Measurements from ENCODE around the gene VPS54.
"Not testable (repeated sequence)": the region's sequence is repeated elsewhere in the genome, so short reads cannot be mapped to it uniquely, and the experiment has no call there.

VPS54 gene

DNA sequence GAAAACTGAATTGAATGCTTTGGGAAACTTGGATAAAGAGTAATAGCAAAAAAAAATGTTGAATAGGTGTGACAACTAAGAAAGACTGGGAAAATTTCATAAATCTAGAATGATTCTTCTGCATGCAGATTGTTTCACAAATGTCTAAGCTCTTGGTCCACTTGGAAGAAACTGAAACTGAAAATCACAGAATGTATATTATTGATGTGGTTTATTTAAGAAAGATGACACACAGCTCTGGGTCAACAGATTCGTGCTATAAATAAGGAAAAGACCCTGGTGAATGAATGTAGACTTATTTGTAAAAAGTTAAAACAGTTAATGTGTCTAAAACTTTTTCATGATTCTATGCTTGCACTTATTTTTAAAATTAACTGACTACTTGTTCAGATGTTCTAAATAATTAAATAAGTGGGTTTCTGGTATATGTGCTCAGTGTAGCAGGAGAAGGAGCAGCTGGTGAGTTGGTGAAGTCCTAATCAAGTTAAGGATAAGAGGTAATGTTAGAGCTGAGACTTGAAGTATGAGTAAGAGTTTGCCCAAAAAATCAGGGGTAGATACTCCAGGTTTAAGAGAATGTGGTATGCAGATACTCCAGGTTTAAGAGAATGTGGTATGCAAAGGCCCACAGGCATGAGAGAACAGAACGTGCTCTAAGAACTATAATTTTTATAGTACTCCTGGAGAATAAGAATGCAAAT lies 153.1 kb downstream of the VPS54 start:
- no peak for DNase-seq

DNA sequence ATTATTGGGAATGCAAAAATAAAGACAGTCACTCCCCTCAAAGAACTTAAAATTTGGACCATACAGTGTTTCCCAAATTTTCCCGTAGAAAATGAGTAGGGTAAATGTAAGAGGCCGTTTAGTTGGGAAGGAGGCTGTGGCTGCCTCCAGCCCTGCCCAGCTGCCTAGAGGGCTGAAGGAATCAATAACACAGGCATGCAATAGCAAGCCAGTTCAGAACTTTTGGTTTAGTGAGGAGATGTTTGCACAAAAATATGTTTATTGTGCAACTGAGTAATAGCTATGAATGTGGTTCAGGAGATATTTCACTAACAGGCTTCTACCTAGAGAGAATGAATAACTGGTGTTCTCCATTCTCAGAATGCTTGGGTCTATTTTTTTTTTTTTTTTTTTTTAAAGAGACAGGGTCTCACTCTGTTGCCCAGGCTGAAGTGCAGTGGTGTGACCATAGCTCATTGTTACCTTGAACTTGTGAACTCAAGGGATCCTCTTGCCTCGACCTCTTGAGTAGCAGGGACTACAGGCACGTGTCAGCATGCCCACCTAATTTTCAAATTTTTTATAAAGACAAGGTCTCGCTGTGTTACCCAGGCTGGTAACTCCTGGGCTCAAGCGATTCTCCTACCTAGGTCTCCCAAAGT lies 153.9 kb downstream of the VPS54 start:
- DNase-seq: peak; percentile 51

DNA sequence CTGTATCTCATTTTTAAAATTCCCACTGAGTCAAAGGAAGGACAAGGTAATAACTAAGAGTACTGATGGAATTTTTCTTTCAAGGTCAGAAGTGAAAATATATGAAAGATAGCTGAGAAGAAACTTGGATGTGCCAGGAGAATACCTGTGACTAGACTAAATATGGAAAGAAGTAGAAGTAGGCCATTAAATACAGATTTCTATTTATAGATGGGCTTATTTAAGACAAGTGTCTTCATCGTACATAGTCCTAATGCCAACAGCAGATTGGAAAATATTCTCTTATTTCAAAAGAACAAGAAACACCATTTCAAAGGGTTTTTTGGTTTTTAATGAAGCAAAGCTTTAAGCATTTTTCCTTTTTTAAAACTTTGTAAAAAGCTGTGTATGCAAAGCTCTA lies 155.5 kb downstream of the VPS54 start:
- no peak for DNase-seq

- DNase-seq: no peak
Observed at GRCh38 chr2:63862806-63863205, 156.4 kb downstream of the VPS54 start.

DNA sequence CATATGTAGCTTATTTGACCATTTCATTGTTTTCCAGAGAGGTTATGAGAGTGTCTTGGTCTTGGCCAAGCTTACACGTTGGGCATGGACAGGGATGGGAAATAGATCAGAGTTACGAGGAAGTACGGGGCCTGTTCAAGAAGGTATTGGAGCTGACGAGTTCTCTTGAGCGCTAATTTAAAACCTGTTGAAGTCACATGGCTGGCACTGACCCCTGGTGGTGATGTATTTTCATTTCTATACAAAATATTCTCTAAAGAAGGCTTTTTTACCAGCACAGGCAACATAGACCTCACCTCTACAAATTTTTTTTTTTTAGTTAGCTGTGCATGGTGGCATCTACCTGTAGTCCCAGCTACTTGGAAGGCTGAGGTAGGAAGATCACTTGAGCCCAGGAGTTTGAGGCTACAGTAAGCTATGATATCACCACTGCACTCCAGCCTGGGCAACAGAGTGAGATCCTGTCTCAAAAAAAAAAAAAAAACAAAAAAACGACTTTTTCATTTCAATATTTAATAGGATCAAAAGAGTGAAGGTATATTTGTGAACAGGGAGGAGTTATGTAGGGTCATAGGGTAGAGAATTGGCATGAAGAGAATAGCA lies 157.9 kb downstream of the VPS54 start:
- DNase-seq: peak; percentile 68

DNA sequence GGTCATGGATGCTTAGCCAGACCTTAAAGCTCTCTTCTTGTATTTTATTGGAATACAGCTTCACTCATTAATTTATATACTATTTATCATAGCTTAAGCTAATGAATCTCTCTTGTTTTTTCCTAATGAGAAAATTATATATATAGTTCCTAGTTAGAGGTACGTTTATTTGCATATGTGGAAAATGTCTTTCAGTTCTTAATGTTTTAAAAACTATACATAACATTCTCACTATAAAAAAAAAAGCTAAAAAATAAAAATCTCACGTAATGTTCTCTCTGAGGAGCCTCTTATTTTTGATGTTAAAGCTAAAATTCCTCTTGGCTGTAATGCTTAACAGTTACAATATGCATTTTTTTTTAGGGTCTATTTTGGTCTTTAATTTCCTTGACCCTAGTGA lies 160.9 kb downstream of the VPS54 start:
- DNase-seq: no peak

- DNase-seq: no peak
Observed at GRCh38 chr2:63856303-63856603, 163.0 kb downstream of the VPS54 start.

GRCh38 chr2:63855418-63856302 lies 163.6 kb downstream of the VPS54 start:
- no peak for DNase-seq

- no peak for DNase-seq
Observed at GRCh38 chr2:63853527-63854310, 165.5 kb downstream of the VPS54 start.

DNA sequence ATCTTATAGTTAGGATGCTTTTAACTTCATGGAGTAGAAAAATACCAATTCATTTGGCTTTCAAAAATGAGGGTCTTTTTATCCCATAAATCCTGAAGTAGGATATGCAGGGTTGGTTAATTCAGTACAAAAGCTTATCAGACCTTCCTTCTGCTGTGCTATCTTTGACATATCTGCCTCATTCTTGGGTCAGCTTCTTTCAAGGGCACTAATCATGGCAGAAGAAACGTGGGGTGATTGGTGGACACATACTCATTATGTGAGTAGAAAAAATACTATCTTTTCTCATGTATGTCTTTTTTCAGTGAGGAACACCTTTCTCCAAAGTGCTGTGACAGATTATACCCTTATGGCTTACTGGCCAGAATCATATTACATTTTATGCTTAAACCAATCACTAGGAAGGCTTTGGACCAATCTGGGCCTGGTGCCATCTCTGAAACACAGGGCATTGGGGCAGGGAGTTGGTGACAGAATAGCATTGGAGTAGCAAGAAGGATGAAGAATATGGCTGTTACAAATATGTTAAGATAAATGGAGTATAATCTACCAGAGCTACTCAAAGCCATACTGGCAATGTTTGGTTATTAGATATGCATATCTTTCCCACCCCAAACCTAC lies 167.4 kb downstream of the VPS54 start:
- no peak for DNase-seq

GRCh38 chr2:63850649-63851048 lies 168.6 kb downstream of the VPS54 start:
- no peak for DNase-seq

DNA sequence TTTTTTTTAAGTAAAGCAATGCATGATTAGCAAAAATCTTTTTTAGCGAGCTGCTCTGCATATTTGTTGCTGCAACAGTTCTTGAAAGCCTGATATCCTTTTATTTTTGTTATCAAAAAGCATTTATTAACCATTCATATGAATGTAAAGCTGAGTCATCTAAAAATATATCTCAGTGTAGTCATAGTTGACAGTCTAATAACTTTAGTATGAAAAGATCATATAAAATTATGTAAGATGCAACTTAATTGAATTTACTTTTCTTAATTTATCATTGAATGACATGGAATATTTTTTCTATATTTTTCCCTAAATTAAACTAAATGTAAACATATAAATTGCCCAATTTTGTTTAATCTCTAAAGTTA lies 169.0 kb downstream of the VPS54 start:
- no peak for DNase-seq

DNA sequence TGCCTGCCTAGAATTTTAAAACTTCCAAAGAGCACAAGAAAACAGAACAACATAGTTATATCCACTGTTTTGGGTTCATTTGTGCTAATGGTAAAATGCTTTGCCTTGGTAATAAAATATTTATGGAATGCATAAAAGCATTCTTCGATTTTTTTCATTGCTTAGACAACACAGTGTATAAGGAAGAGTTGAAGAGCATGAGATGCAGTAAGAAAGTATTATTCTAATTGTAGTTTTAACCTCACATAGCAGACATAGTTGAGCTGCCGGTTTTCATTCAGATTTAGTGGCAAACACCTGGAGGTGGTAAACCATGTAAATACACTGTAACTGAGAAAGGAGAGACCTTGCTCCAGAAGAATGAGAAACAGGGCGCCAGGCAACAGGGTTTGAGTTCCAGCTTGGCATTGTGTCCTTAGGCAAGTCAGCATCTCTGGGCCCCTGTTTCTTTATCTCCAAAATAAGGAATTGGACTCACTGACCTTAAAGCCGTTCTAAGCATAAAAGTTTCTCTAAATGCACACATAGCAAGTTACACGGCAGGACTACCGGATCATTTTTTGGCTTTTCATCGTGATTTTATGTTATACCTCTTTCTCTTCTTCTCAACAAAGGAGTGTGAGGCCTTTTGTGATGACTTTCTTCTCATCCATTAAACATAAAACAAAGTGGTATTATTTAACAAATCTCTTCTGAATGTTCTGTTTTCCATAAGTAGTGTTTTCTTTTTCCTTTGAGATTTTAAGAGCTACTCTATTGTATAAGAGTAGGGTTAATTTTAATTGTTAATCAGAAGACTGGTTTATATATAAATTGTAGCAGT lies 169.6 kb downstream of the VPS54 start:
- DNase-seq: peak; percentile 73

DNA sequence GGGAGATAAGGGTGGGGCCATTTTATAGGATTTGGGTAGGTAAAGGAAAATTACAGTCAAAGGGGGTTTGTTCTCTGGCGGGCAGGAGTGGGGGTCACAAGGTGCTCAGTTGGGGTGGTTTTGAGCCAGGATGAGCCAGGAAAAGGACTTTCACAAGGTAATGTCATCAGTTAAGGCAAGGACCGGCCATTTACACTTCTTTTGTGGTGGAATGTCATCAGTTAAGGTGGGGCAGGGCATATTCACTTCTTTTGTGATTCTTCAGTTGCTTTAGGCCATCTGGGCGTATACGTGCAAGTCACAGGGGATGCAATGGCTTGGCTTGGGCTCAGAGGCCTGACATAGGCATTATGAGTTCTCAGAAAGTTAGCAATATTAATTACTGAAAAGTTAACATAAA lies 171.7 kb downstream of the VPS54 start:
- not testable (repeated sequence) for DNase-seq

GRCh38 chr2:63846487-63846886 lies 172.7 kb downstream of the VPS54 start:
- peak; percentile 30 for DNase-seq

DNA sequence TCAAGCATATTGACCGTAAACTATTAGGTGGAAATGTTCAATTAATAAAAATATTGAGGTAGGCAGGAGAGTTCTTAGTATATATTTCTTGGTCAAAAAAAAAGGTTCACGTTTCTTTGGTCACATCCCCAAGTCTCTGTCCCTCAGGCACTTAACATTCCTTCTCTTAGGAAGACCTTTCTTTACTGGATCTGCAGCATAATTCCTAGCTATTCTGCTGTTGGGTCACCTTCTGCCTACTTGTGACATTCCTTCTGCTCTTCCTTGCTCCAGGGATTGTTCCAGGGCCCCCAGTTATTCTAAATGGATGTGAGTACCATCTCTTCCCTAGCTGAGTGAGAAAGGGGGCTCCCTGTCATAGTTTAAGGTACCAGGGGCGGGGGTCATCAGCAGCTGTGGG lies 173.4 kb downstream of the VPS54 start:
- no peak for DNase-seq

- DNase-seq: no peak
Observed at GRCh38 chr2:63844616-63845015, 174.6 kb downstream of the VPS54 start.

DNA sequence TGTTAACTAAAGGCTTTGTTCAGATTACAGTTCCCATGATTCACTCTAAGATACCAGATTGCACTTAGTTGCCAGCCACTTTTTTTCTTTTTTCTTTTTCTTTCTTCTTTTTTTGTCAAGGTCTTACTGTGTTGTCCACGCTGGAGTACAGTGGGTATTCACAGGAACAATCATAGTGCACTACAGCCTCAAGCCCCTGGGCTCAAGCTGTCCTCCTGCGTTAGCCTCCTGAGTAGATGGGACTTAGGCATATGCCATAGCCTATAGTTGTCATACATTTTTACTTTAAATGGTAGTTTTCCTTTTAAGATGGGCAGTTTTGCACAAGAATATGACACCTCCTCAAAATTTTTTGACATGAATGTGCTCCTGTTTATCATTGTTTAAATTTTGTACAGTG lies 175.4 kb downstream of the VPS54 start:
- no peak for DNase-seq

GRCh38 chr2:63843093-63843492 lies 176.1 kb downstream of the VPS54 start:
- no peak for DNase-seq

GRCh38 chr2:63842149-63843061 lies 176.8 kb downstream of the VPS54 start:
- peak; percentile 62 for DNase-seq

Measured in fibroblast of skin of abdomen (primary cell).